ENCODE measurements around the gene TNK2.

DNA sequence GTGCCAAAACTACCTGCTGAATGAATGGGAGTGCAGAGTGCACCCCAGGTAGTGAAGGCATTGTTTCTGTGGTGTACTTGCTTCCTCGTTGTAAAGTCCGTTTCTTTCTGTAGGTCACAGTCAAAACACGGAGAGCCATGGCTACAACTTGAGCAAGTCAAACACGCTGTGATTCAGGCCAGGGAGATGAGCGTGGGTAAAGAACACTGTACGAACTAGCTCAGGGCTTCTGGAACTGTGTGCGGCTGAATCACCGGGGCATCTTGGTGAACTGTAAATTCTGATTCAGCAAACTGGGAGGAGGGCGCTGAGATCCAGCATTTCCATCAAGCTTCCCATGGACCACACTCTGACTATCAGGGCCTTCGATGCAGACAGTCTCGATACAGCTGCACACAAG lies 5.0 kb upstream of the TNK2 start:
- TF ChIP-seq, protein P1, sequence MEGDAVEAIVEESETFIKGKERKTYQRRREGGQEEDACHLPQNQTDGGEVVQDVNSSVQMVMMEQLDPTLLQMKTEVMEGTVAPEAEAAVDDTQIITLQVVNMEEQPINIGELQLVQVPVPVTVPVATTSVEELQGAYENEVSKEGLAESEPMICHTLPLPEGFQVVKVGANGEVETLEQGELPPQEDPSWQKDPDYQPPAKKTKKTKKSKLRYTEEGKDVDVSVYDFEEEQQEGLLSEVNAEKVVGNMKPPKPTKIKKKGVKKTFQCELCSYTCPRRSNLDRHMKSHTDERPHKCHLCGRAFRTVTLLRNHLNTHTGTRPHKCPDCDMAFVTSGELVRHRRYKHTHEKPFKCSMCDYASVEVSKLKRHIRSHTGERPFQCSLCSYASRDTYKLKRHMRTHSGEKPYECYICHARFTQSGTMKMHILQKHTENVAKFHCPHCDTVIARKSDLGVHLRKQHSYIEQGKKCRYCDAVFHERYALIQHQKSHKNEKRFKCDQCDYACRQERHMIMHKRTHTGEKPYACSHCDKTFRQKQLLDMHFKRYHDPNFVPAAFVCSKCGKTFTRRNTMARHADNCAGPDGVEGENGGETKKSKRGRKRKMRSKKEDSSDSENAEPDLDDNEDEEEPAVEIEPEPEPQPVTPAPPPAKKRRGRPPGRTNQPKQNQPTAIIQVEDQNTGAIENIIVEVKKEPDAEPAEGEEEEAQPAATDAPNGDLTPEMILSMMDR (IDR thresholded peaks at IDR 0.05): no peak
- TF ChIP-seq POLR2A (IDR thresholded peaks at IDR 0.05): no peak
